Breast epithelium (tissue), 3 donors: Measurements from ENCODE around the gene DYNLT1.

Source experiments
- POLR2AphosphoS5 ChIP-seq, 3 donors: sonication (generic); formaldehyde crosslinking; IDR thresholded peaks; one replicate each; pipeline ENCODE4 v1.6.1; 2017; ENCODE audit warnings: antibody characterized with exemption in 3 of 3
- TF ChIP-seq, protein P1 (sequence below), 3 donors: fragments of 450-650 bp; IDR thresholded peaks; one replicate each; pipeline ENCODE4 v1.5.1; 2016 to 2017; ENCODE audit warnings: antibody characterized with exemption in 3 of 3, mild to moderate bottlenecking in 3 of 3, moderate library complexity in 3 of 3

GRCh38 chr6:158663625-158664165, 19.2 kb upstream of the DYNLT1 start:
- TF ChIP-seq, protein P1, sequence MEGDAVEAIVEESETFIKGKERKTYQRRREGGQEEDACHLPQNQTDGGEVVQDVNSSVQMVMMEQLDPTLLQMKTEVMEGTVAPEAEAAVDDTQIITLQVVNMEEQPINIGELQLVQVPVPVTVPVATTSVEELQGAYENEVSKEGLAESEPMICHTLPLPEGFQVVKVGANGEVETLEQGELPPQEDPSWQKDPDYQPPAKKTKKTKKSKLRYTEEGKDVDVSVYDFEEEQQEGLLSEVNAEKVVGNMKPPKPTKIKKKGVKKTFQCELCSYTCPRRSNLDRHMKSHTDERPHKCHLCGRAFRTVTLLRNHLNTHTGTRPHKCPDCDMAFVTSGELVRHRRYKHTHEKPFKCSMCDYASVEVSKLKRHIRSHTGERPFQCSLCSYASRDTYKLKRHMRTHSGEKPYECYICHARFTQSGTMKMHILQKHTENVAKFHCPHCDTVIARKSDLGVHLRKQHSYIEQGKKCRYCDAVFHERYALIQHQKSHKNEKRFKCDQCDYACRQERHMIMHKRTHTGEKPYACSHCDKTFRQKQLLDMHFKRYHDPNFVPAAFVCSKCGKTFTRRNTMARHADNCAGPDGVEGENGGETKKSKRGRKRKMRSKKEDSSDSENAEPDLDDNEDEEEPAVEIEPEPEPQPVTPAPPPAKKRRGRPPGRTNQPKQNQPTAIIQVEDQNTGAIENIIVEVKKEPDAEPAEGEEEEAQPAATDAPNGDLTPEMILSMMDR (IDR thresholded peaks at IDR 0.05), result no peak
- TF ChIP-seq POLR2AphosphoS5 (IDR thresholded peaks at IDR 0.05), result peak in 1 of 3 donors; percentile 31
